Glomerular visceral epithelial cell (primary cell): ENCODE data around the gene LRFN3.
"Not testable (repeated sequence)": the region's sequence is repeated elsewhere in the genome, so short reads cannot be mapped to it uniquely, and the experiment has no call there.

Experiments
- DNase-seq: peaks from one replicate; pipeline ENCODE4 v3.0.0-alpha.2; 2016; ENCODE audit errors: extremely low spot score

LRFN3 gene

DNA sequence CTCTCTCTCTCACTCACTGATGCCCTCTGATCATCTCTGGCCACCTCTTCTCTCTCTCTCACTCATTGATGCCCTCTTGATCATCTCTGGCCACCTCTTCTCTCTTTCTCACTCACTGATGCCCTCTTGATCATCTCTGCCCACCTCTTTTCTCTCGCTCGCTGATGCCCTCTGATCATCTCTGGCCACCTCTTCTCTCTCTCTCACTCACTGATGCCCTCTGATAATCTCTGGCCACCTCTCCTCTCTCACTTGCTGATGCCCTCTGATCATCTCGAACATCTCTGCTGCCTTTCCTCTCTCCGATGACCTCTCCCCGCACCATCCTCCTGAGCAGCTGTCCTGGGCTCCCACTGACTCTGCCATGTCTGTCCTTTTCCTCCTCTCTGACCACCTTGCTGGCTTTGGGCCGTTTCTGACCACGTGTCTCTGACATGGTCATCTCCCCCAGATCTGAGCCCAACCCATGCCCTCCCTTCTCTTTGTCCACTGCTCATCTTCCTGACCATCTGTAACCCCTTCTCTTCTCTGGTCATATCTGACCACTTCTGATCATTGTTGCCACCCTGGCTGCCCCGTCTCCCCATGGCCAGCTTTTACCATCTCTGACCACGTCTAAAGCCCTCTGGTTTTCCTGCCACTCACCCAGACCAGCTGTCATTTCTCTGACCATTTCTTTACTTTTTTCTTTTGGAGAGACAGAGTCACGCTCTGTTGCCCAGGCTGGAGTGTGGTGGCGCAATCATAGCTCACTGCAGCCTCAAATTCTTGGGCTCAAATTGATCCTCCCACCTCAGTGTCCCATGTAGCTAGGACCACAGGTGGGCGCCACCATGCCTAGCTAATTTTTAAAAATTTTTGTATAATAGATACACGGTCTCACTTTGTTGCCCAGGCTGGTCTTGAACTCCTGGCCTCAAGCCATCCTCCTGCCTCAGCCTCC is 2.4 kb downstream of the LRFN3 start:
- DNase-seq: no peak

DNA sequence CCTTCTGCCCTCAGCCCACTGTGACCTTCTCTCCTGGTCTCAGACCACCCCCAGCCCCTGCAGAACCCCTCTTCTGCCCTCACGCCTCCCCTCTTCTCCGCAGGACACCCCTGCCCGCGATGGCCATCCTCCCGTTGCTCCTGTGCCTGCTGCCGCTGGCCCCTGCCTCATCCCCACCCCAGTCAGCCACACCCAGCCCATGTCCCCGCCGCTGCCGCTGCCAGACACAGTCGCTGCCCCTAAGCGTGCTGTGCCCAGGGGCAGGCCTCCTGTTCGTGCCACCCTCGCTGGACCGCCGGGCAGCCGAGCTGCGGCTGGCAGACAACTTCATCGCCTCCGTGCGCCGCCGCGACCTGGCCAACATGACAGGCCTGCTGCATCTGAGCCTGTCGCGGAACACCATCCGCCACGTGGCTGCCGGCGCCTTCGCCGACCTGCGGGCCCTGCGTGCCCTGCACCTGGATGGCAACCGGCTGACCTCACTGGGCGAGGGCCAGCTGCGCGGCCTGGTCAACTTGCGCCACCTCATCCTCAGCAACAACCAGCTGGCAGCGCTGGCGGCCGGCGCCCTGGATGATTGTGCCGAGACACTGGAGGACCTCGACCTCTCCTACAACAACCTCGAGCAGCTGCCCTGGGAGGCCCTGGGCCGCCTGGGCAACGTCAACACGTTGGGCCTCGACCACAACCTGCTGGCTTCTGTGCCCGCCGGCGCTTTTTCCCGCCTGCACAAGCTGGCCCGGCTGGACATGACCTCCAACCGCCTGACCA is 3.3 kb downstream of the LRFN3 start:
- no peak for DNase-seq

DNA sequence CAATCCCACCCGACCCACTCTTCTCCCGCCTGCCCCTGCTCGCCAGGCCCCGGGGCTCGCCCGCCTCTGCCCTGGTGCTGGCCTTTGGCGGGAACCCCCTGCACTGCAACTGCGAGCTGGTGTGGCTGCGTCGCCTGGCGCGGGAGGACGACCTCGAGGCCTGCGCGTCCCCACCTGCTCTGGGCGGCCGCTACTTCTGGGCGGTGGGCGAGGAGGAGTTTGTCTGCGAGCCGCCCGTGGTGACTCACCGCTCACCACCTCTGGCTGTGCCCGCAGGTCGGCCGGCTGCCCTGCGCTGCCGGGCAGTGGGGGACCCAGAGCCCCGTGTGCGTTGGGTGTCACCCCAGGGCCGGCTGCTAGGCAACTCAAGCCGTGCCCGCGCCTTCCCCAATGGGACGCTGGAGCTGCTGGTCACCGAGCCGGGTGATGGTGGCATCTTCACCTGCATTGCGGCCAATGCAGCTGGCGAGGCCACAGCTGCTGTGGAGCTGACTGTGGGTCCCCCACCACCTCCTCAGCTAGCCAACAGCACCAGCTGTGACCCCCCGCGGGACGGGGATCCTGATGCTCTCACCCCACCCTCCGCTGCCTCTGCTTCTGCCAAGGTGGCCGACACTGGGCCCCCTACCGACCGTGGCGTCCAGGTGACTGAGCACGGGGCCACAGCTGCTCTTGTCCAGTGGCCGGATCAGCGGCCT is 4.1 kb downstream of the LRFN3 start:
- no peak for DNase-seq

DNA sequence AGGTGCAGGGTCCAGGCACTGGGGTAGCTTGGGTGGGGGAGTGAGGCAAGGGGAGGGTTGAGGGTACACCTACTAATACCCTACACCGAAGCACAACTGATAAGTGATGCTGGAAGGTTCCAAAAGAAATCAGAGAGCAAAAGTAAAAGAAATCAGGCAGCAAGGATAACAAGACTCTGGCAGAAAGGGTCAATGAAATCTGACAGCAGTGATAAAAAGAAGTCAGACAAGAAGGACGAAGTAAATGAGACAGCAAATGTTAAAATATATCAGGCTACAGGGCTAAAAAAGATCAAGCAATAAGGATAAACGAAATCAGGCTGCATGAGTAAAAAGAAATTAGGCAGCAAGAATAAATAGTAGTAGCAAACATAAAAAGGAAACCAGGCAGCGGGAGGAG is 4.7 kb downstream of the LRFN3 start:
- DNase-seq: no peak

DNA sequence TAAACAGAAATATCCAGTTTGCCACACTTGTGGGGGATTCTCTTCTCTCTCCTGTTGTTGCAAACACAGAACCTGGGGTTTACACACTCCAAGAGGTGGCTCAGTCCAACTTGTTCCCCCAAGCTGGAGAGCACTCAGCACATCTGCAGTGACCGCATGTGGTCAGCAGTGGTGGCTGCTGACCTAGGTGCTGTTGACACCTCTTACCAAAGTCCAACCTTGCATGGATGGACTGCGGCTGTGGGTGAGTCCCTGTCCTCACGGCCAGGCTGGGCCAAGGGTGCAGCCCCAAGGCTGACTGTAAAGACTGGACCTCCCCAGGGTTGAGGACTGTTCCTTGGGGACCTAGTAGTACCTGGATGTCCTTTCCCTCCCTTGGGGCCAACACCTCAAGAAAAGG is 6.1 kb downstream of the LRFN3 start:
- DNase-seq: no peak

DNA sequence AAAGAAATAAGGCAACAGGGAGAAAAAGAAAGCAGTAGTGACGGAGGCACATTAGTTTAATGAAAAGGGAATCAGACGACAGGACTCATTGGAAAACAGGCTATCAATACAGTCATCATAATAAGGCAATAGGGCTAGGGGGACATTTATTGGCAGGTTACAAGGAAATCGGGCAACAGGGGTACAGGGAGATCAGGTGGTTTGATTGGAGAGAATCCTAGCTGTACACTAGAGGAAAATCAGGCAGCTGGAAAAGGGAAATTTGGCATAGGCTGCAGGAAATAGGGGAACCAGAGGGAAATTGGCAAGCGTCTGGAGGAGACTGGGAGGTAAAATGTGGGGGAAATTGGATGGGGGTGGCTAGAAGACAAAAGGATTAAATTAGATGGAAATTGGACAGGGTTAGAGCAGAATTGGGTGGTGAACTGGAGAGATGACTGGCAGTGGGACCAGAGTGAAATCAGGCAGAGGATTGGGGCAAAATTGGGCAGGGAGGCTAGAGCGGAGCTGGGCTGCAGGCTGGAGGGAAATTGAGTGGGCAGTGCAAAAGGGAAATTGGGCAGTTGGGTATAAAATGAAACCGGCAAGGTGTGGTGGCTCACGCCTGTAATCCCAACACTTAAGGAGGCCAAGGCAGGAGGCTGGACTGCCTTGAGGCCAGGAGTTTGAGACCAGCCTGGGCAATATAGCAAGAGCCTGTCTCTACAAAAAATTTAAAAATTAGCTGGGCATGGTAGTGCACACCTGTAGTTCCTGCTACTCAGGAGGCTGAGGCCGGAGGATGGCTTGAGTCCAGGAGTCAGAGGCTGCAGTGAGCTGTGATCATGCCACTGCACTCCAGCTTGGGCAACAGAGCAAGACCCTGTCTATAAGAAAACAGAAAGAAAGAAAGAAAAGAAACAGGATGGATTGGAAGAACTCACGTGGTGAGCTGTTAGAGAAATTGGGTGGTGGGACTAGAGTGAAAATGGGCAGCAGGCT is 7.4 kb downstream of the LRFN3 start:
- DNase-seq: no peak

DNA sequence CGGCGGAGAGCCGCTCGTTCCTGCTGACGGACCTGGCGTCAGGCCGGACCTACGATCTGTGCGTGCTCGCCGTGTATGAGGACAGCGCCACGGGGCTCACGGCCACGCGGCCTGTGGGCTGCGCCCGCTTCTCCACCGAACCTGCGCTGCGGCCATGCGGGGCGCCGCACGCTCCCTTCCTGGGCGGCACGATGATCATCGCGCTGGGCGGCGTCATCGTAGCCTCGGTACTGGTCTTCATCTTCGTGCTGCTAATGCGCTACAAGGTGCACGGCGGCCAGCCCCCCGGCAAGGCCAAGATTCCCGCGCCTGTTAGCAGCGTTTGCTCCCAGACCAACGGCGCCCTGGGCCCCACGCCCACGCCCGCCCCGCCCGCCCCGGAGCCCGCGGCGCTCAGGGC is 8.4 kb downstream of the LRFN3 start:
- no peak for DNase-seq

DNA sequence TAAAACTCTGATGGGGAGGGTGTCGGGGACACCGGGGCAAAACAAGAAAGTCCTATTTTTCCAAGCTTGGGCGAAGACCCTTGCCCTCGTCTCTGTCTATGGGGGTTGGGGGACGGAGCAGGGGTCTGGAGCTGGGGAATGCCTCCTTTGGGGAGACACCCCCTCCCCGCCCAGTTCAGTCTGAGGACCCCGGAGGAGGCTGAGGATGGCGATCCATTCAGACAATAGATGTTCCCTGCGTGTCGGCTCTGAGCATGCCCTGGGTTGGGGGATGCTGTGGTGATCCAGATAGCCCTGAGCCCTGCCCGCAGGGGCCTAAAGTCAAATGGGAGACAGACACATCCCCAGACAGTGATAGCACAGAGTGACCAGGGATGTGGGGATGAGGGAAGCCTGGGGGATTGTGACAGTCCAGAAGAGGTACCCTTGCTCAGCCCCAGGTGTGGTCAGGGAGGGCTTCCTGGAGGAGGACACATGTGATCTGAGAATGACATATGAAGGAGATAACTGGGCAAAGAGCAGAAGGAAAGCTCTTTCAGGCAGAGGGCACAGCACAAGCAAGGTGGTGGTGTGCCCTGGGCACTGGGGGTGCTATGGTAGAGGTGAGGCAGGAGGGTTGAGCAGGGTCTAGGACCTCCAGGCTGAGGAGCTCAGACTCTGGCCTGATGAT is 9.1 kb downstream of the LRFN3 start:
- no peak for DNase-seq

DNA sequence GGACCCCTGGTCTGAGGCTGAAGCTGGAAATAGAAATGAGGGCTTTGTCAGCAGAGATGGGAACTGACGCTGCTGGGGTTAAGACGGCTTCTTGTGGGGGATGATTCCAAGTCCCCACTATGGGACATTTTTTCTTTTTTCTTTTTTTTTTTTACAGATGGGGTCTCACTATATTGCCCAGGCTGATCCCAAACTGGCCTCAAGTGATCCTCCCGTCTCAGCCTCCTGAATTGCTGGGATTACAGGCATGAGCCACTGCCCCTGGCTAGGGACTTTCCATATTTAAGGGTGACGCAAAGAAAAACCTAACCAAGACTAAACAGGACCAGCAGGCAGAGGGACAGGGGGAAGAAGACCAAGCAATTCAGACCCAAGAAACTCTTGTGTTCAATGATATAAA is 10.0 kb downstream of the LRFN3 start:
- DNase-seq: no peak

DNA sequence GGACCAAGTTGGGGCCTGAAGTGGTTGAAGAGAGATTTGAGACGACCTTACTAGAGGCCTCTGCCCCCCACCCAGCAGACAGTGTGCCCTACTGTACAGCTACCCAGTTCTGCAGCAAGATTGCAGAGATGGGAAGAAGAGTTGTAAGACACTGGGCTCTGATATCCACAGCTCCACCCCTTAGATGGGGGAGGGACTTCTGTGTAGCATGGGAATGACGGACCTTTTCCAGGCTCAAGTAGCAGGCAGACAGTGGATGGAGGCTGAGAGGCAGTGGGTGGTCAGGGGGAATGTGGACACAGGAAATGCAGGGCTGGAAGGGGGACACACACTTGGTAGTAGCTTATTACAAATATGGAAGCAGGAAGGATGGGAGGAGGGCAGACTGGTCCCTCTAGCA is 13.0 kb downstream of the LRFN3 start:
- no peak for DNase-seq

DNA sequence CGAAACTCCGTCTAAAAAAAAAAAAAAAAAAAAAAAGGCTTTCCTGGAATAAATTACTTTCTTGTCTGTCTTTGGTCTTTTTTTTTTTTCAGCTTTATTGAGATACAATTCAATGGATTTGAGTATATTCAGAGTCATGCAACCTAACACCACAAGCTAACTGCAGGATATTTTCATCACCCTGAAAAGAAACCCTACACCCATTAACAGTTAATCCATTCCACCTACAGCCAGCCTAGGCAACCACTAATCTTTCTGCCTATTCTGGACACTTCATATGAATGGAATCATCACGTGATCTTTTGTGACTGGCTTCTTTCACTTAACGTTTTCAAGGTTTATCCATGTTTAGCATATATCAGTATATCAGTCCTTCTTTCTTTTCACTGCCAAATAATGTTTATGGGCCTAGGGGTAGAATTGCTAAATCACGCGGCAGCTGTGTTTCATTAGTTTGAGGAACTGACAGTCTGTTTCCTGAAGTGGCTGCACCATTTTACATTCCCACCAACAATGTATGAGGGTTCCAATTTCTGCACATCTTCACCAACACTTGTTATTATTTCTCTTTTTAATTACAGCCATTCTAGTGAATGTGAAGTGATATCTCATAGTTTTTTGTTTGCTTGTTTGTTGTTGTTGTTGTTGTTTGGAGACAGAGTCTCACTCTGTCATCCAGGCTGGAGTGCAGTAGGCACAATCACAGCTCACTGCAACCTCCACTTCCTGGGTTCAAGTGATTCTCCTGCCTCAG is 19.9 kb downstream of the LRFN3 start:
- DNase-seq: no peak

DNA sequence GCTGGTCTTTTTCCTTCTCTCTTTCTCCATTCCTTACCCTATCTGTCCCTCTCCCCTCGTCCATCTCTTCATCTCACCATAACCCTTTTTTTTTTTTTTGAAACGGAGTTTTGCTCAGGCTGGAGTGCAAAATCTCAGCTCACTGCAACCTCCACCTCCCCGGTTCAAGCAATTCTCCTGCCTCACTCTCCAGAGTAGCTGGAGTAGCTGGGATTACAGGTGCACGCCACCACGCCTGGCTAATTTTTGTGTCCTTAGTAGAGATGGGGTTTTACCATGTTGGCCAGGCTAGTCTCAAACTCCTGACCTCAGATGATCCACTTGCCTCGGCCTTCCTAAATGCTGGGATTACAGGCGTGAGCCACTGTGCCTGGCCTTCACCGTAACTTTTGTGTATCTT is 21.2 kb downstream of the LRFN3 start:
- not testable (repeated sequence) for DNase-seq

DNA sequence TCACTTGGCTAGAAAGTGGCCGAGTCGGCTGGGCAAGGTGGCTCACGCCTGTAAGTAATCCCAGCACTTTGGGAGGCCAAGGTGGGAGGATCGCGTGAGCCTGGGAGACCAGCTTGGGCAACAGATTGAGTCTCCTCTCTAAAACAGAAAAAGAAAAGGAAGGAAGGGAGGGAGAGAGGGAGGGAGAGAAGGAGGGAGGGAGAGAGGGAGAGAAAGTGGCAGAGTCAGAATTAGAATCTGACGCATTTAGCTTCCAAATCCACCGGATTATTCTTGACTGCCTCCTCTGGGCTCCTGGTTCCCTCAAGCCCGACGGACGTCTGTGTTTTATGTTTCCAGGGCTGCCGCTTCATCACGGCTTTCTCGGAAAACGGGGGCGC is 22.5 kb downstream of the LRFN3 start:
- DNase-seq: no peak

DNA sequence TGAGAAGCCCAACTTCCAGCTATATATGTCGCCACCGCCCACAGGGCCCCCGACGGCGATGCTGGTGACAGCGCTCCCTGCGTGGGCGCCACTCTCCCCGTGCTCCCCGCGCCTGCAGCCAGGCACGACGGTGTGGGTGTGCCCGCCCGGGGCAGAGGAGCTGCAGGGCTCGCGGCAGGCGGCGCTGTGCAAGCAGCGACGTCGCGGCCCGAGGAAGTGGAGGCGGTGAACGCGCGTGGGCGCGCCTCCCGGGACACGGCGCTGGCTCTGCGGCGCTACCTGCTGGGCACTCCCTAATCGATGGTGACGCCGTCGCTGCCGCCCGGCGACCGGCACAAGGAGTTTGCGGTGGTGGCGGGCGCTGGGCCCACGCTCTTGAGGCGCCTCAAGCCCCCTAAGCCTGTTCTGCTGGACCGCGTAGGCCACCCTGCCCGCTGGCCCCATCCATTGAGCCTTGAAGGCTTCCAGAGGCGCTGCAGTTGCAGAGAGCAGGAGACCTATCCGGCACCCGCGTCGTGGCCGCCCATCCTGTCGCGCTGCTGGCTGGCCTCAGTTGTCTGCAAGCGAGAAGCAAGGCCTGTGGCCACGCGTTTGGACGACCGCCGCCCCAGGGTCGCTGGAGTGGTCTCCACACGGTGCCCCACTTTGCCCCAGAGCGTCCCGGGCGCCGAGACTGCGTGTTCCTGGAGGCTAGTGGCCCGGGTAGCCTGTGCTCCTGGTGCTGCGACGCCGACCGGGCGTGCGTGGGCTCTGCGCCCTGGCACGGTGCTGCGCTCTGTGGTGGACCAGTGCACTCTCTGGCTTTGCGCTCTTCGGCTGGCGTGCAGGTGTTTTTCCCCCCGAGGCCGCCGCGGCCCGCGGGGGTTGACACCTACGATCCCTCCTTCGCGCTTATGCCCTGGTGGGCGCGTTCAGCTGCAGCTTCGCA is 23.1 kb downstream of the LRFN3 start:
- no peak for DNase-seq

DNA sequence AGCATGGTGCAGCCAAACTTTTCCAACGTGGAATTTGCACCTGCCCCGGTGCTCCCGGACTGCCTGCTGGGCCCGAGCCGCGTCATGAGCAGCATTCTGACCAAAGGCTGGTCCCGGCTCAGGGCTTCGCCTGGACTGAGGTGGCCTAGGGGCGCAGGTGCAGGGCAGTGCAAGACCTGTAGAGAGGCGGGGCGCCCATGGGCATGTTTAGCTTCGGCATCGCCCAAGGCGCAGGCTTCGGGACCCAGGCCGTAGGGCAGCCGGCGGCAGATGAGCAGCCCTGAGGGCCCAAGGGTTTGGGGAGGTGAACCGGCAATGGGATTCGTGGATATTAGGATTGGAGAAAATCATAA is 23.8 kb downstream of the LRFN3 start:
- no peak for DNase-seq

DNA sequence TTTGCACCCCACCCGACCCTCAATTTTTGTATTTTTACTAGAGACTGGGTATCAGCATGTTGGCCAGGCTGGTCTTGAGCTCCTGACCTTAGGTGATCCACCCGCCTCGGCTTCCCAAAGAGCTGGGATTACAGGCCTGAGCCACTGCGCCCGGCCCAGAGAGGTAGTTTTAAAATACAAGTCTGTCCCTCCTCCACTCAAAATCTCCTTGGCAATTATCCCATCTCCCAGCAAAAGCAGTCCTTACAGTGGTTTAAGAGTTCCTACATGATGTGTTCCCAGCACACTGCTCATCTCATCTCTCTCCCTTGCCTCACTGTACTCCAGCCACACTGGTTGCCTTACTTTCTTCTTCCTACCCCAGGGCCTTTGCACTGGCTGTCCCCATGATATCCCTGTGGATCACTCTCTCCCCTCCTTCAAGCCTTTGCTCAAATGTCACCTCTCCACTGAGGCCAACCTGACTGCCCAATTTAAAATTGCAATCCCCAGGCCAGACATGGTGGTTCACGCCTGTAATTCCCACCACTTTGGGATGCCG is 24.3 kb downstream of the LRFN3 start:
- no peak for DNase-seq

DNA sequence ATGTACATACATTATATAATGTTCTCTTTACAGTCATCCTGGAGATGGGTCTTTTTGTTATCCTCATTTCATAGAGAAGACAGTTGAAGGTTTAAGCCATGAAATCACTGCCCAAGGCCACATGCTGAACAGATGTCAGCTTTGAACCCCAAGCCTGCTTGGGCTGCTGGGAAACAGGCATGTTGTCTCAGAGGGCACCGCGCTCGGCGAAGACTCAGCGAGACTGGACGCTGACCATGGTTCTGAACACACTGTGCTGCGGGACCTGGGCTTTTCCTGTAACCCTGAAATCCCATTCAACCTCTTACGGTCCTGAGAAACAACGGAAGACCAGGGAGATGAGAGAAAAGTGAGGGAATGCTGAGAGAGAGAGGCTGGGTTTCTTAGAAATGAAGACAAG is 27.3 kb downstream of the LRFN3 start:
- no peak for DNase-seq

DNA sequence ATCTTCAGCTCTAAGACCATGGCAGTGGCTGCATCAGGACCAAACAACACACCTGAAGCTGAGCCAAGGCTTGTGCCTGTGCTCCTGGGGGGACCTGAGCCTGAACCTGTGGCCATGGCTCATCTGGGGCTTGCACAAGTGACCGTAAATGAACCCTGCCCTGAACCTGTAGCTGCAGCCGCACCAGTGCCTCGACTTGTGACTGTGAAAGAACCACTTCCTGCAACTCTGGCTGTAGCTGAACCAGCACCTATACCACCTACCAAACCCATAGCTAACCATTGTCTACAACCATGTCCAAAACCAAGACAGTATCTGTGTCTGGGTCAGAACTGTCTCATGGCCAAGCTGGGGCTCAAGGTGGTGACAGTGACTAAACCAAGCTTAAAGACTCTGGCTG is 30.6 kb downstream of the LRFN3 start:
- no peak for DNase-seq

DNA sequence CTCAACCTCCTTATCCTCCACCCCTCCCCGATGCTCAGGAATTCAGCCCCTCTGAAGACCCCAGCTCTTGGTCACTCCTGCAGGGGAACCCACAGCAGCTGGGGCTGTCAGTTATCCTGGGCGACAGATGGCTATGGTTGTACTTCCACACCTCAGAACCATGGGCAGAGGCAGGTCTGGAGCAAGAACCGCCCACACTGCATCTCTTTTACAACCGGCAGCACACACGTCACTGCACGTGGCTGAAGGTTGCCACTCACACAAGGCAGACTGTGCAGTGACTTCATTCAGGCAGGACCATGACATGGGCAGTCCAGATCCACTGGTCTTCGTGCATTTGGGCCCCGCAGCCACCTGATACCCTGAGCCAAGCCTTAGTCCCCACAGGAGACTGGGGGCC is 37.3 kb downstream of the LRFN3 start:
- DNase-seq: no peak
